HEK293 (cell line): ENCODE measurements around the gene UCK1.

Experiments
- MEIS1 ChIP-seq: sonication (generic); formaldehyde crosslinking; IDR thresholded peaks from 2 replicates; pipeline ENCODE4 v1.8.1; 2022; ENCODE audit warnings: missing genetic modification reagents, mild to moderate bottlenecking, borderline replicate concordance
- REST ChIP-seq: fragments of 450-650 bp; formaldehyde crosslinking; IDR thresholded peaks from 2 replicates; pipeline ENCODE4 v1.5.1; 2016; ENCODE audit warnings: missing biosample characterization, missing genetic modification characterization
- TRIM28 ChIP-seq: IDR thresholded peaks from 2 replicates; pipeline ENCODE4 v1.6.1; 2011; ENCODE audit warnings: low read length, control low read depth, borderline replicate concordance
- WT1 ChIP-seq: fragments of 450-650 bp; formaldehyde crosslinking; IDR thresholded peaks from 2 replicates; pipeline ENCODE4 v1.5.1; 2016; ENCODE audit warnings: missing biosample characterization, missing genetic modification characterization
- ZBTB10 ChIP-seq: fragments of 450-650 bp; formaldehyde crosslinking; IDR thresholded peaks from 2 replicates; pipeline ENCODE4 v1.5.1; 2016; ENCODE audit warnings: missing biosample characterization, missing genetic modification characterization
- ZFP37 ChIP-seq: fragments of 450-650 bp; formaldehyde crosslinking; IDR thresholded peaks from 2 replicates; pipeline ENCODE4 v1.5.1; 2016; ENCODE audit warnings: missing biosample characterization, missing genetic modification characterization
- ZNF530 ChIP-seq: fragments of 450-650 bp; formaldehyde crosslinking; IDR thresholded peaks from 2 replicates; pipeline ENCODE4 v1.5.1; 2016; ENCODE audit warnings: low read depth, missing biosample characterization, missing genetic modification characterization
- ZNF585B ChIP-seq: fragments of 450-650 bp; formaldehyde crosslinking; IDR thresholded peaks from 2 replicates; pipeline ENCODE4 v1.5.1; 2016; ENCODE audit warnings: missing biosample characterization, missing genetic modification characterization
- ZNF660 ChIP-seq: fragments of 450-650 bp; IDR thresholded peaks from 2 replicates; pipeline ENCODE4 v1.5.1; 2018; ENCODE audit warnings: missing biosample characterization, mild to moderate bottlenecking, missing genetic modification characterization
- ZNF704 ChIP-seq: fragments of 450-650 bp; formaldehyde crosslinking; IDR thresholded peaks from 2 replicates; pipeline ENCODE4 v1.5.1; 2016; ENCODE audit warnings: missing biosample characterization, missing genetic modification characterization
- ZSCAN16 ChIP-seq: fragments of 450-650 bp; formaldehyde crosslinking; IDR thresholded peaks from 2 replicates; pipeline ENCODE4 v1.5.1; 2016; ENCODE audit warnings: missing biosample characterization, missing genetic modification characterization
- TF ChIP-seq, protein P1 (sequence below): fragments of 450-650 bp; formaldehyde crosslinking; IDR thresholded peaks from 2 replicates; pipeline ENCODE4 v1.5.1; 2016; ENCODE audit warnings: missing biosample characterization, missing genetic modification characterization
- TF ChIP-seq, protein P2 (sequence below): fragments of 450-650 bp; formaldehyde crosslinking; IDR thresholded peaks from 2 replicates; pipeline ENCODE4 v1.5.1; 2016; ENCODE audit warnings: missing biosample characterization, missing genetic modification characterization
- TF ChIP-seq, protein P3 (sequence below): fragments of 450-650 bp; formaldehyde crosslinking; IDR thresholded peaks from 2 replicates; pipeline ENCODE4 v1.5.0; 2017; ENCODE audit warnings: missing biosample characterization, missing genetic modification characterization, borderline replicate concordance

GRCh38 chr9:131505012-131505411 is 26.1 kb downstream of the UCK1 start:
- TF ChIP-seq, protein P1, sequence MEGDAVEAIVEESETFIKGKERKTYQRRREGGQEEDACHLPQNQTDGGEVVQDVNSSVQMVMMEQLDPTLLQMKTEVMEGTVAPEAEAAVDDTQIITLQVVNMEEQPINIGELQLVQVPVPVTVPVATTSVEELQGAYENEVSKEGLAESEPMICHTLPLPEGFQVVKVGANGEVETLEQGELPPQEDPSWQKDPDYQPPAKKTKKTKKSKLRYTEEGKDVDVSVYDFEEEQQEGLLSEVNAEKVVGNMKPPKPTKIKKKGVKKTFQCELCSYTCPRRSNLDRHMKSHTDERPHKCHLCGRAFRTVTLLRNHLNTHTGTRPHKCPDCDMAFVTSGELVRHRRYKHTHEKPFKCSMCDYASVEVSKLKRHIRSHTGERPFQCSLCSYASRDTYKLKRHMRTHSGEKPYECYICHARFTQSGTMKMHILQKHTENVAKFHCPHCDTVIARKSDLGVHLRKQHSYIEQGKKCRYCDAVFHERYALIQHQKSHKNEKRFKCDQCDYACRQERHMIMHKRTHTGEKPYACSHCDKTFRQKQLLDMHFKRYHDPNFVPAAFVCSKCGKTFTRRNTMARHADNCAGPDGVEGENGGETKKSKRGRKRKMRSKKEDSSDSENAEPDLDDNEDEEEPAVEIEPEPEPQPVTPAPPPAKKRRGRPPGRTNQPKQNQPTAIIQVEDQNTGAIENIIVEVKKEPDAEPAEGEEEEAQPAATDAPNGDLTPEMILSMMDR = no peak
- TF ChIP-seq ZNF660 (tag by site-specific recombination) = no peak
- no peak for TF ChIP-seq ZSCAN16
- no peak for TF ChIP-seq ZNF530 (tag by site-specific recombination)
- no peak for TF ChIP-seq WT1
- no peak for TF ChIP-seq ZNF585B
- TF ChIP-seq ZFP37 (tag by site-specific recombination) = no peak
- TF ChIP-seq, protein P2, sequence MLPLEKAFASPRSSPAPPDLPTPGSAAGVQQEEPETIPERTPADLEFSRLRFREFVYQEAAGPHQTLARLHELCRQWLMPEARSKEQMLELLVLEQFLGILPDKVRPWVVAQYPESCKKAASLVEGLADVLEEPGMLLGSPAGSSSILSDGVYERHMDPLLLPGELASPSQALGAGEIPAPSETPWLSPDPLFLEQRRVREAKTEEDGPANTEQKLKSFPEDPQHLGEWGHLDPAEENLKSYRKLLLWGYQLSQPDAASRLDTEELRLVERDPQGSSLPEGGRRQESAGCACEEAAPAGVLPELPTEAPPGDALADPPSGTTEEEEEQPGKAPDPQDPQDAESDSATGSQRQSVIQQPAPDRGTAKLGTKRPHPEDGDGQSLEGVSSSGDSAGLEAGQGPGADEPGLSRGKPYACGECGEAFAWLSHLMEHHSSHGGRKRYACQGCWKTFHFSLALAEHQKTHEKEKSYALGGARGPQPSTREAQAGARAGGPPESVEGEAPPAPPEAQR (tag by site-specific recombination) = no peak
- TF ChIP-seq ZBTB10 (tag by site-specific recombination) = no peak
- no peak for TF ChIP-seq ZNF704
- TF ChIP-seq REST (tag by site-specific recombination) = no peak
- no peak for TF ChIP-seq TRIM28
- TF ChIP-seq, protein P3, sequence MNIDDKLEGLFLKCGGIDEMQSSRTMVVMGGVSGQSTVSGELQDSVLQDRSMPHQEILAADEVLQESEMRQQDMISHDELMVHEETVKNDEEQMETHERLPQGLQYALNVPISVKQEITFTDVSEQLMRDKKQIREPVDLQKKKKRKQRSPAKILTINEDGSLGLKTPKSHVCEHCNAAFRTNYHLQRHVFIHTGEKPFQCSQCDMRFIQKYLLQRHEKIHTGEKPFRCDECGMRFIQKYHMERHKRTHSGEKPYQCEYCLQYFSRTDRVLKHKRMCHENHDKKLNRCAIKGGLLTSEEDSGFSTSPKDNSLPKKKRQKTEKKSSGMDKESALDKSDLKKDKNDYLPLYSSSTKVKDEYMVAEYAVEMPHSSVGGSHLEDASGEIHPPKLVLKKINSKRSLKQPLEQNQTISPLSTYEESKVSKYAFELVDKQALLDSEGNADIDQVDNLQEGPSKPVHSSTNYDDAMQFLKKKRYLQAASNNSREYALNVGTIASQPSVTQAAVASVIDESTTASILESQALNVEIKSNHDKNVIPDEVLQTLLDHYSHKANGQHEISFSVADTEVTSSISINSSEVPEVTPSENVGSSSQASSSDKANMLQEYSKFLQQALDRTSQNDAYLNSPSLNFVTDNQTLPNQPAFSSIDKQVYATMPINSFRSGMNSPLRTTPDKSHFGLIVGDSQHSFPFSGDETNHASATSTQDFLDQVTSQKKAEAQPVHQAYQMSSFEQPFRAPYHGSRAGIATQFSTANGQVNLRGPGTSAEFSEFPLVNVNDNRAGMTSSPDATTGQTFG (tag by site-specific recombination) = no peak
- TF ChIP-seq MEIS1 (CRISPR knock-in tag) = no peak
